SK-N-SH (cell line): ENCODE data around the gene RTF2. TPM values are rescaled to one million over a fixed set of nuclear protein-coding genes. Genes with fewer than 3 reads are reported as not detected.

ENCODE experiments used
- CTCF ChIA-PET: fragments of 300-600, 350-600 bp; formaldehyde crosslinking; extraction: SDS; loops from one replicate; lab custom pipeline; 2021; lab: Yijun Ruan, JAX
- POLR2A ChIA-PET: fragments of 350-600 bp; sonication (Branson Sonifier 250); formaldehyde crosslinking; extraction: SDS; loops from one replicate; lab custom pipeline; 2020; ENCODE audit warnings: antibody characterized with exemption, inconsistent platforms; lab: Yijun Ruan, JAX
- DNase-seq: peaks from one replicate; pipeline ENCODE4 v3.0.0; 2012
- H2AFZ ChIP-seq: fragments of 200-600 bp; sonication (generic); 2 replicates; pipeline ENCODE4 v1.8.1; 2016; ENCODE audit warnings: antibody characterized with exemption, mild to moderate bottlenecking, low read depth
- H3F3A ChIP-seq: fragments of 200-600 bp; sonication (generic); replicated peaks from 2 replicates; pipeline ENCODE3; 2016; ENCODE audit warnings: antibody characterized with exemption, mild to moderate bottlenecking; ENCODE audit not compliant: insufficient read depth
- H3K27ac ChIP-seq, 2 experiments: fragments of 200-500 bp in 1 of 2; fragments of 200-600 bp in 1 of 2; sonication (Bioruptor generic) in 1 of 2; sonication (generic), shearing (Covaris generic) in 1 of 2; 2 replicates each; pipeline versions ENCODE4 v1.5.1 to v1.6.1; 2014 to 2016; ENCODE audit warnings: low read depth in 2 of 2, inconsistent platforms in 1 of 2, low read length in 1 of 2, mild to moderate bottlenecking in 1 of 2, mixed read lengths in 1 of 2
- H3K27me3 ChIP-seq: fragments of 200-600 bp; sonication (generic), shearing (Covaris generic); 2 replicates; pipeline ENCODE4 v1.6.1; 2016; ENCODE audit warnings: mixed run types; ENCODE audit not compliant: insufficient read depth
- H3K36me3 ChIP-seq, 2 experiments: fragments of 200-500 bp in 1 of 2; fragments of 200-600 bp in 1 of 2; sonication (Bioruptor generic) in 1 of 2; sonication (generic) in 1 of 2; replicated peaks in 1 of 2; 2 replicates each; pipeline versions ENCODE3 to v1.5.1; 2014 to 2016; ENCODE audit warnings: low read length in 1 of 2, mild to moderate bottlenecking in 1 of 2; ENCODE audit not compliant: insufficient read depth in 2 of 2, control insufficient read depth in 1 of 2
- H3K4me1 ChIP-seq, 2 experiments: fragments of 200-500 bp in 1 of 2; fragments of 200-600 bp in 1 of 2; sonication (Bioruptor generic) in 1 of 2; sonication (generic), shearing (Covaris generic) in 1 of 2; 2 replicates each; pipeline versions ENCODE4 v1.5.1 to v1.6.1; 2014 to 2016; ENCODE audit warnings: low read depth in 1 of 2, low read length in 1 of 2, mixed run types in 1 of 2; ENCODE audit not compliant: insufficient read depth in 2 of 2, control insufficient read depth in 1 of 2
- H3K4me2 ChIP-seq: fragments of 200-600 bp; sonication (generic), shearing (Covaris generic); 2 replicates; pipeline ENCODE4 v1.6.1; 2017; ENCODE audit warnings: mixed run types
- H3K4me3 ChIP-seq, 2 experiments: fragments of 200-500 bp in 1 of 2; fragments of 200-600 bp in 1 of 2; sonication (Bioruptor generic) in 1 of 2; sonication (generic), shearing (Covaris generic) in 1 of 2; 2 replicates each; pipeline versions ENCODE4 v1.5.1 to v1.8.1; 2014 to 2016; ENCODE audit warnings: low read depth in 2 of 2, inconsistent platforms in 1 of 2, low read length in 1 of 2, mild to moderate bottlenecking in 1 of 2, mixed read lengths in 1 of 2, moderate library complexity in 1 of 2
- H3K79me2 ChIP-seq: fragments of 200-600 bp; sonication (generic); 2 replicates; pipeline ENCODE4 v1.8.1; 2017; ENCODE audit warnings: mild to moderate bottlenecking; ENCODE audit not compliant: insufficient read depth
- H3K9ac ChIP-seq: fragments of 200-600 bp; sonication (generic); 2 replicates; pipeline ENCODE4 v1.6.1; 2017; ENCODE audit warnings: mixed run types
- H3K9me2 ChIP-seq: fragments of 200-600 bp; sonication (generic); 2 replicates; pipeline ENCODE4 v1.6.1; 2017; ENCODE audit warnings: mixed run types
- H3K9me3 ChIP-seq: fragments of 200-600 bp; sonication (generic); 2 replicates; pipeline ENCODE4 v1.6.1; 2017; ENCODE audit warnings: mixed run types, mild to moderate bottlenecking, moderate library complexity
- H4K20me1 ChIP-seq: fragments of 200-600 bp; sonication (generic); 2 replicates; pipeline ENCODE4 v1.6.1; 2017; ENCODE audit warnings: mild to moderate bottlenecking, mixed run types; ENCODE audit not compliant: insufficient read depth
- EP300 ChIP-seq, 2 experiments: IDR thresholded peaks; 2 replicates each; pipeline versions ENCODE4 v1.4.0 to v1.6.1; 2012; ENCODE audit warnings: borderline replicate concordance in 1 of 2, low read depth in 1 of 2, low read length in 1 of 2
- FOXM1 ChIP-seq: IDR thresholded peaks from 2 replicates; pipeline ENCODE4 v1.4.0; 2012; ENCODE audit warnings: low read depth, mild to moderate bottlenecking
- GABPA ChIP-seq: IDR thresholded peaks from 2 replicates; pipeline ENCODE4 v1.4.0; 2012; ENCODE audit warnings: low read depth, mild to moderate bottlenecking
- GATA2 ChIP-seq: sonication (generic); formaldehyde crosslinking; IDR thresholded peaks from 2 replicates; pipeline ENCODE4 v1.5.0; 2020; ENCODE audit warnings: mild to moderate bottlenecking, missing genetic modification reagents
- MAX ChIP-seq: IDR thresholded peaks from 2 replicates; pipeline ENCODE4 v1.4.0; 2012; ENCODE audit warnings: low read depth
- MEF2A ChIP-seq: IDR thresholded peaks from 2 replicates; pipeline ENCODE4 v1.4.0; 2012; ENCODE audit warnings: low read depth, borderline replicate concordance
- MXI1 ChIP-seq: IDR thresholded peaks from 2 replicates; pipeline ENCODE4 v1.6.1; 2012; ENCODE audit warnings: mild to moderate bottlenecking, low read depth, low read length, improper control_type of control experiment
- NFIC ChIP-seq: IDR thresholded peaks from 2 replicates; pipeline ENCODE4 v1.4.0; 2012; ENCODE audit warnings: borderline replicate concordance
- NRF1 ChIP-seq: IDR thresholded peaks from 2 replicates; pipeline ENCODE4 v1.6.1; 2012; ENCODE audit warnings: low read depth, mild to moderate bottlenecking, low read length
- RAD21 ChIP-seq: IDR thresholded peaks from 2 replicates; pipeline ENCODE4 v1.6.1; 2012; ENCODE audit warnings: mild to moderate bottlenecking, low read length
- RXRA ChIP-seq: IDR thresholded peaks from 2 replicates; pipeline ENCODE4 v1.4.0; 2012; ENCODE audit warnings: low read depth, mild to moderate bottlenecking, borderline replicate concordance
- SMC3 ChIP-seq: IDR thresholded peaks from 2 replicates; pipeline ENCODE4 v1.6.1; 2012; ENCODE audit warnings: low read depth, low read length, improper control_type of control experiment
- TAF1 ChIP-seq: IDR thresholded peaks from 2 replicates; pipeline ENCODE4 v1.6.1; 2012; ENCODE audit warnings: low read depth, mild to moderate bottlenecking, low read length, moderate library complexity, borderline replicate concordance
- TCF12 ChIP-seq: IDR thresholded peaks from 2 replicates; pipeline ENCODE4 v1.4.0; 2012
- USF1 ChIP-seq: IDR thresholded peaks from 2 replicates; pipeline ENCODE4 v1.4.0; 2012; ENCODE audit warnings: low read depth, borderline replicate concordance
- YY1 ChIP-seq: IDR thresholded peaks from 2 replicates; pipeline ENCODE4 v1.4.0; 2012; ENCODE audit warnings: low read depth, mild to moderate bottlenecking
- ZBTB33 ChIP-seq: IDR thresholded peaks from 2 replicates; pipeline ENCODE4 v1.4.0; 2012; ENCODE audit warnings: low read depth, borderline replicate concordance
- WGBS: methylation state at CpG from one replicate; pipeline ENCODE4 v1.1.6; 2017; ENCODE audit warnings: low lambda C conversion rate; 5-methylcytosine and 5-hydroxymethylcytosine counted together
- polyA plus RNA-seq, 3 experiments: library from polyadenylated mRNA; depleted of rRNA; stranded (reverse); fragments of >200 nt; gene quantifications; 2 replicates each; pipeline ENCODE4 v1.2.3, GENCODE V29; 2012

The RTF2 gene
- polyA plus RNA-seq, 1 of the 3 experiments (the other 2 are of a cell fraction) = 78.2 TPM

GRCh38 chr20:56487216-56487615, 18.8 kb downstream of the RTF2 start (continued):
- no peak for TF ChIP-seq USF1
- TF ChIP-seq, all 33 proteins: peak for 0

DNA sequence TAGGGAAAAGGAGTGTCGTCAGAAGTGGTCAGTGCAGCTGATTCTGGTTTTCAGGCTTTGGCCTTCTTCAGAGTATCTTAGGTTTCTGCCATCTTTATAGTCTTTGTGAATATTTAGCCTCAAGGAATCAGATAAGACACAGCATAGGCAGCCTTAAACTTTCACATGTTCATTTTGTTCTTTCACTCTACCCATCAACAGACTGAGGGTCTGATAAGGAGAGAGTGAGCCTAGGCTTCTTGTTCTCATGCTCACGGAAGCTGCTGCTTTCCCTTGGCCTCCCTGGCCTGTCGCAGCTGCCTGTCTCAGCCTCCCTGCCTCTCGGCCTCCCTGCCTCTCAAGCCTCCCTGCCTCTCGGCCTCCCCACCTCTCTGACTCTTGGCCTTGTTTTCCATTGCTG, 20.1 kb downstream of the RTF2 start:
- Histone ChIP-seq H3K9me3 (no peaks in the 10 kb centered on the region), H2AFZ (no peak overlapping the region), H3K27ac (no peak overlapping the region), H3K4me2 (no peak overlapping the region), H3K79me2 (peaks cover 14% of the 10 kb centered on the region; the same call in 1 of the 2 replicates), H3K27me3 (no peaks in the 10 kb centered on the region), H3K9ac (no peak overlapping the region), H3F3A (no peaks in the 10 kb centered on the region), H3K36me3 (peaks cover 24 to 53% of the 10 kb centered on the region in 2 experiments), H3K4me1 (no peaks in the 10 kb centered on the region), H3K4me3 (no peak overlapping the region), H4K20me1 (0 out of 2 replicates have a peak, but pooled peaks cover 3% of the 10 kb centered on the region), H3K9me2 (no peaks in the 10 kb centered on the region)
- 96% methylated on average over 5 of the region's 5 CpGs for WGBS
- ChIA-PET POLR2A (no interaction called here), CTCF (no interaction called here)
- DNase-seq = no peak
- TF ChIP-seq NFIC (no peak), GATA2 (CRISPR knock-in tag) (no peak), FOXM1 (no peak), EP300 (IDR thresholded peaks at IDR 0.05; ENCODE audit: borderline replicate concordance in 1 of 2, low read depth in 1 of 2, low read length in 1 of 2) (no peak)

- H4K20me1 ChIP-seq = no peaks in the 10 kb centered on the region
- H3K36me3 ChIP-seq = peaks cover 24 to 28% of the 10 kb centered on the region in 2 experiments
- H3K79me2 ChIP-seq = peaks cover 10% of the 10 kb centered on the region
- H3K9me2 ChIP-seq = no peaks in the 10 kb centered on the region
- H3F3A ChIP-seq = no peaks in the 10 kb centered on the region
- H3K27ac ChIP-seq = no peak overlapping the region
- no peaks in the 10 kb centered on the region for H3K4me1 ChIP-seq
- ChIA-PET POLR2A (no interaction called here), CTCF (interaction anchor here (1.2 kb wide), 1 partner anchor 9 kb away, joined by 3 read pairs; no protein-coding TSS in a partner anchor)
- H2AFZ ChIP-seq = no peak overlapping the region
- H3K9ac ChIP-seq = no peak overlapping the region
- no peak for TF ChIP-seq RAD21
- no peak for TF ChIP-seq GABPA
- no peak for TF ChIP-seq TCF12
- TF ChIP-seq EP300 (IDR thresholded peaks at IDR 0.05; ENCODE audit: borderline replicate concordance in 1 of 2, low read depth in 1 of 2, low read length in 1 of 2) = no peak
- H3K27me3 ChIP-seq = no peaks in the 10 kb centered on the region
- no peaks in the 10 kb centered on the region; the same call in 1 of the 2 replicates for H3K9me3 ChIP-seq
- no peak overlapping the region for H3K4me3 ChIP-seq
- 97% methylated on average over 1 of the region's 1 CpG for WGBS
- H3K4me2 ChIP-seq = no peak overlapping the region
- no peak for DNase-seq
Observed at GRCh38 chr20:56501116-56501515, 32.7 kb downstream of the RTF2 start.

GRCh38 chr20:56503916-56504315, 35.5 kb downstream of the RTF2 start:
- CTCF ChIA-PET = interaction anchor here (0.8 kb wide), 1 partner anchor 10 kb away, joined by 4 read pairs; no protein-coding TSS in a partner anchor
- Histone ChIP-seq H3K79me2 (peaks cover 23% of the 10 kb centered on the region), H3K9me2 (no peaks in the 10 kb centered on the region), H4K20me1 (no peaks in the 10 kb centered on the region), H3K9ac (no peak overlapping the region), H3K36me3 (peaks cover 15 to 22% of the 10 kb centered on the region in 2 experiments), H2AFZ (no peak overlapping the region), H3F3A (no peaks in the 10 kb centered on the region), H3K9me3 (no peaks in the 10 kb centered on the region), H3K4me2 (no peak overlapping the region), H3K27me3 (no peaks in the 10 kb centered on the region), H3K27ac (no peak overlapping the region), H3K4me1 (no peaks in the 10 kb centered on the region), H3K4me3 (no peak overlapping the region)
- DNase-seq = no peak
- POLR2A ChIA-PET = no interaction called here
- WGBS = 95% methylated on average over 6 of the region's 8 CpGs
- TF ChIP-seq RAD21 (no peak), MXI1 (no peak), NFIC (no peak), MAX (no peak), MEF2A (no peak), GABPA (no peak), NRF1 (no peak), YY1 (no peak), GATA2 (CRISPR knock-in tag) (no peak), SMC3 (no peak), ZBTB33 (no peak), RXRA (no peak), TAF1 (no peak), FOXM1 (no peak)
